ENCODE data around the gene PREX1.

PREX1 gene

GRCh38 chr20:48769069-48769983 is 58.5 kb downstream of the PREX1 start:
- Histone ChIP-seq H3K4me2 (ENCODE audit: low read length, poor library complexity, severe bottlenecking) (no peak overlapping the region), H3K4ac (ENCODE audit: low read depth in 1 of 2, low read length in 2 of 2) (no peak overlapping the region), H3K14ac (ENCODE audit: low read length in 2 of 2) (no peak overlapping the region), H3K27me3 (ENCODE audit: control insufficient read depth in 1 of 2, insufficient read depth in 1 of 2, low read length in 2 of 2) (peaks cover 0 to 44% of the 10 kb centered on the region in 2 experiments), H4K91ac (ENCODE audit: low read length) (no peak overlapping the region), H3K4me1 (ENCODE audit: control insufficient read depth, insufficient read depth, low read depth, low read length) (peaks cover 8% of the 10 kb centered on the region), H4K8ac (ENCODE audit: low read length) (no peak overlapping the region), H2BK120ac (ENCODE audit: low read depth, low read length) (no peak overlapping the region), H3K9ac (ENCODE audit: low read length) (no peak overlapping the region), H3K36me3 (ENCODE audit: control insufficient read depth in 1 of 2, insufficient read depth in 2 of 2, low read depth in 1 of 2, low read length in 2 of 2) (no peaks in the 10 kb centered on the region), H2AK5ac (ENCODE audit: low read length, severe bottlenecking) (no peak overlapping the region), H3K27ac (ENCODE audit: low read length, poor library complexity, severe bottlenecking) (no peak overlapping the region), H2BK5ac (ENCODE audit: low read depth, low read length, poor library complexity, severe bottlenecking) (no peak overlapping the region), H2AFZ (ENCODE audit: low read depth, low read length) (no peak overlapping the region), H3K79me1 (replicated peaks; ENCODE audit: low read length, poor library complexity, severe bottlenecking) (peaks cover 40% of the 10 kb centered on the region), H2BK12ac (ENCODE audit: low read length in 2 of 2) (no peak overlapping the region), H3K23ac (ENCODE audit: low read length in 2 of 2) (peak overlapping the region in 1 of 2 experiments; percentile 14), H3K9me3 (ENCODE audit: control insufficient read depth, low read length) (no peaks in the 10 kb centered on the region), H2BK15ac (ENCODE audit: low read depth, poor library complexity, severe bottlenecking) (no peak overlapping the region), H3K4me3 (ENCODE audit: insufficient read depth in 1 of 2, low read depth in 1 of 2, low read length in 2 of 2) (no peak overlapping the region), H3K18ac (ENCODE audit: low read depth in 1 of 2, low read length in 2 of 2) (no peak overlapping the region)
- no peak for DNase-seq
- WGBS = 67% methylated on average over 18 of the region's 21 CpGs

DNA sequence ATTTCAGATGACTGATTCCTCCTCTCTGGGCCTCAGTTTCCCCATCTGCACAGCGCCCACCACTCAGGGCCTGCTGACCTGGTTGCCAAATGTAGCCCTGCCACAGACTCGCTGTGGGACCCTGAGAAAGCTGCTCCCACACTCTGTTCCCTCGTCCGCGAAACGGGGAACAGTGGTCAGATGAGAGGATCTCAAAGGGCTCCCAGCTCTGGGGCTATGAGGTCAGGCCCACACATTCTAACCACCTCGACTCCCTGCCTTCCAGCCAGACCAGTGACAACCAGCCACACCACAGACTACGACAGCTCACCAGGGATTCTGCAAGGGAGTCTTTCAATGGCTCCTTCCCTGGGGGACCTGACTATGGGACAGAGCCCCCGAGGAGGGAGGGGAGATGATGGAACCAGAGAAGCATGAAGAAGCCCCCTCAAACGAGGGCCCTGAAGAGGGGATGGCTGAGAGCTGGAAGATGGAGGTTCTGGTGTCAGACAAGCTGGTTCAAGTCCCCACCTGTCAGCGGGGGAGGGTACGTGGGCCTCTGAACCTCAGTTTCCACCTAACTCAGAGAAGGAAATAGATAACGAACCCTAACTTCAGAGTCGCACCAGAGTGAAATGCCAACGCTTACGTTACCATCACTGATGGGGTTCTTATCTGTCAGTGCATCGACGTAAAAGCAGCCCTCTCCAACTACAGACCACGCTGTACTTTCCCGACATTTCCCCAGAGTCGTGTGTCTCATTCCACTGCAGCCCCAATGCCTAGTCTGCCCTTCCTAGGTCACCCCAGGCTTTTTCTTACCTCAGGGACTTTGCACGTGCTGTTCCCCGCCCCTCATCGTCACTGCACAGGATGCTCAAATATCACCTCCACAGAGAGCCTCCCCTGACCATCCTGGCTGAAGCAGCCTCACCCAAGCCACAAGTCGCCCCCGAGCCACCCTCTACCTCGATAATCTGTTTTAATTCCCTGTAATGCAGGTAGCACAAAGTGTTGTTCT is 60.5 kb downstream of the PREX1 start:
- no peak overlapping the region for H3K18ac ChIP-seq (ENCODE audit: low read depth in 1 of 2, low read length in 2 of 2)
- WGBS = 86% methylated on average over 26 of the region's 27 CpGs
- no peak overlapping the region for H4K91ac ChIP-seq (ENCODE audit: low read length)

DNA sequence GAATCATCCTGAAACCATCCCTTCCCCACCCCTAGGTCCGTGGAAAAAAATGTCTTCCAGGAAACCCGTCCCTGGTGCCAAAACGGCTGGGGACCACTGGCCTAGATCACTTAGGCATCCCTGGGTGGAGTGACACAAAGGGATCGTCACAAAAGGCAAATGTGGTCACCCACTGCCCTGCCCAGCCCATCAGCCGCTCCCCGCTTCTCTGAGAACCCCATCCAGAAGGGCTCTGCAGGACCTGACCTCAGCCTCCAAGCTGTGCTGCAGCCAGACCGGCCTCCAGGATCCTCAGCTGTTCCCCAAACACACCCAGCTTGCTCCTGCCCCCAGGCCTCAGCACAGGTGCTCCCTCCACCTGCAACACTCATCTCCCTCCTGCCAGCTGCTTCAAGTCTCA is 61.6 kb downstream of the PREX1 start:
- Histone ChIP-seq H2AFZ (ENCODE audit: low read depth, low read length) (no peak overlapping the region), H2BK5ac (ENCODE audit: low read depth, low read length, poor library complexity, severe bottlenecking) (no peak overlapping the region), H3K4me1 (ENCODE audit: control insufficient read depth, insufficient read depth, low read depth, low read length) (peaks cover 4% of the 10 kb centered on the region), H4K91ac (ENCODE audit: low read length) (no peak overlapping the region), H3K18ac (ENCODE audit: low read depth in 1 of 2, low read length in 2 of 2) (no peak overlapping the region), H2BK12ac (ENCODE audit: low read length in 2 of 2) (no peak overlapping the region), H3K4me3 (ENCODE audit: insufficient read depth in 1 of 2, low read depth in 1 of 2, low read length in 2 of 2) (no peak overlapping the region), H3K79me1 (replicated peaks; ENCODE audit: low read length, poor library complexity, severe bottlenecking) (peaks cover 46% of the 10 kb centered on the region), H3K27me3 (ENCODE audit: control insufficient read depth in 1 of 2, insufficient read depth in 1 of 2, low read length in 2 of 2) (peaks cover 0 to 34% of the 10 kb centered on the region in 2 experiments), H2AK5ac (ENCODE audit: low read length, severe bottlenecking) (no peak overlapping the region), H3K9me3 (ENCODE audit: control insufficient read depth, low read length) (no peaks in the 10 kb centered on the region), H4K8ac (ENCODE audit: low read length) (no peak overlapping the region), H2BK15ac (ENCODE audit: low read depth, poor library complexity, severe bottlenecking) (no peak overlapping the region), H3K14ac (ENCODE audit: low read length in 2 of 2) (no peak overlapping the region), H2BK120ac (ENCODE audit: low read depth, low read length) (no peak overlapping the region), H3K4ac (ENCODE audit: low read depth in 1 of 2, low read length in 2 of 2) (no peak overlapping the region), H3K27ac (ENCODE audit: low read length, poor library complexity, severe bottlenecking) (no peak overlapping the region), H3K36me3 (ENCODE audit: control insufficient read depth in 1 of 2, insufficient read depth in 2 of 2, low read depth in 1 of 2, low read length in 2 of 2) (no peaks in the 10 kb centered on the region), H3K4me2 (ENCODE audit: low read length, poor library complexity, severe bottlenecking) (no peak overlapping the region), H3K9ac (ENCODE audit: low read length) (no peak overlapping the region), H3K23ac (ENCODE audit: low read length in 2 of 2) (no peak overlapping the region)
- 82% methylated on average over 7 of the region's 7 CpGs for WGBS
- no peak for DNase-seq

More for the DNA sequence above, 60.5 kb downstream of the PREX1 start:
- H2BK120ac ChIP-seq (ENCODE audit: low read depth, low read length) = no peak overlapping the region
- no peak overlapping the region for H2AFZ ChIP-seq (ENCODE audit: low read depth, low read length)
- no peak overlapping the region for H2BK12ac ChIP-seq (ENCODE audit: low read length in 2 of 2)
- no peak overlapping the region for H2BK15ac ChIP-seq (ENCODE audit: low read depth, poor library complexity, severe bottlenecking)
- H3K27me3 ChIP-seq (ENCODE audit: control insufficient read depth in 1 of 2, insufficient read depth in 1 of 2, low read length in 2 of 2) = peaks cover 0 to 35% of the 10 kb centered on the region in 2 experiments
- H3K27ac ChIP-seq (ENCODE audit: low read length, poor library complexity, severe bottlenecking) = no peak overlapping the region
- no peak overlapping the region for H2BK5ac ChIP-seq (ENCODE audit: low read depth, low read length, poor library complexity, severe bottlenecking)
- H3K9me3 ChIP-seq (ENCODE audit: control insufficient read depth, low read length) = no peaks in the 10 kb centered on the region
- H3K9ac ChIP-seq (ENCODE audit: low read length) = no peak overlapping the region
- H3K23ac ChIP-seq (ENCODE audit: low read length in 2 of 2) = no peak overlapping the region
- peaks cover 42% of the 10 kb centered on the region for H3K79me1 ChIP-seq (replicated peaks; ENCODE audit: low read length, poor library complexity, severe bottlenecking)
- DNase-seq = no peak
- H3K36me3 ChIP-seq (ENCODE audit: control insufficient read depth in 1 of 2, insufficient read depth in 2 of 2, low read depth in 1 of 2, low read length in 2 of 2) = no peaks in the 10 kb centered on the region
- no peak overlapping the region for H3K14ac ChIP-seq (ENCODE audit: low read length in 2 of 2)
- H3K4me1 ChIP-seq (ENCODE audit: control insufficient read depth, insufficient read depth, low read depth, low read length) = peaks cover 5% of the 10 kb centered on the region
- no peak overlapping the region for H3K4me2 ChIP-seq (ENCODE audit: low read length, poor library complexity, severe bottlenecking)
- H4K8ac ChIP-seq (ENCODE audit: low read length) = no peak overlapping the region
- H3K4me3 ChIP-seq (ENCODE audit: insufficient read depth in 1 of 2, low read depth in 1 of 2, low read length in 2 of 2) = no peak overlapping the region
- no peak overlapping the region for H2AK5ac ChIP-seq (ENCODE audit: low read length, severe bottlenecking)
- no peak overlapping the region for H3K4ac ChIP-seq (ENCODE audit: low read depth in 1 of 2, low read length in 2 of 2)

GRCh38 chr20:48765359-48765758 is 62.4 kb downstream of the PREX1 start:
- DNase-seq = no peak
- Histone ChIP-seq H3K18ac (ENCODE audit: low read depth in 1 of 2, low read length in 2 of 2) (no peak overlapping the region), H3K4me1 (ENCODE audit: control insufficient read depth, insufficient read depth, low read depth, low read length) (peaks cover 7% of the 10 kb centered on the region), H2BK120ac (ENCODE audit: low read depth, low read length) (no peak overlapping the region), H3K4me3 (ENCODE audit: insufficient read depth in 1 of 2, low read depth in 1 of 2, low read length in 2 of 2) (no peak overlapping the region), H3K9me3 (ENCODE audit: control insufficient read depth, low read length) (no peaks in the 10 kb centered on the region), H2BK5ac (ENCODE audit: low read depth, low read length, poor library complexity, severe bottlenecking) (no peak overlapping the region), H3K14ac (ENCODE audit: low read length in 2 of 2) (no peak overlapping the region), H2AFZ (ENCODE audit: low read depth, low read length) (no peak overlapping the region), H3K27ac (ENCODE audit: low read length, poor library complexity, severe bottlenecking) (no peak overlapping the region), H3K27me3 (ENCODE audit: control insufficient read depth in 1 of 2, insufficient read depth in 1 of 2, low read length in 2 of 2) (peaks cover 0 to 28% of the 10 kb centered on the region in 2 experiments), H4K91ac (ENCODE audit: low read length) (no peak overlapping the region), H3K4me2 (ENCODE audit: low read length, poor library complexity, severe bottlenecking) (no peak overlapping the region), H3K23ac (ENCODE audit: low read length in 2 of 2) (no peak overlapping the region), H3K79me1 (replicated peaks; ENCODE audit: low read length, poor library complexity, severe bottlenecking) (peaks cover 40% of the 10 kb centered on the region), H4K8ac (ENCODE audit: low read length) (no peak overlapping the region), H3K4ac (ENCODE audit: low read depth in 1 of 2, low read length in 2 of 2) (no peak overlapping the region), H3K36me3 (ENCODE audit: control insufficient read depth in 1 of 2, insufficient read depth in 2 of 2, low read depth in 1 of 2, low read length in 2 of 2) (no peaks in the 10 kb centered on the region), H2BK15ac (ENCODE audit: low read depth, poor library complexity, severe bottlenecking) (no peak overlapping the region), H2BK12ac (ENCODE audit: low read length in 2 of 2) (no peak overlapping the region), H3K9ac (ENCODE audit: low read length) (no peak overlapping the region), H2AK5ac (ENCODE audit: low read length, severe bottlenecking) (no peak overlapping the region)
- WGBS = 90% methylated on average over 4 of the region's 4 CpGs
